ENCODE measurements around the gene THRB.

The THRB gene

GRCh38 chr3:24192469-24193056 lies 302.1 kb downstream of the THRB start:
- Mint-ChIP-seq H3K4me3 (no peak overlapping the region), H3K4me1 (ENCODE audit: low read depth) (no peaks in the 10 kb centered on the region), H3K36me3 (ENCODE audit: low read depth) (no peaks in the 10 kb centered on the region), H3K27me3 (ENCODE audit: low read depth) (no peaks in the 10 kb centered on the region), H3K27ac (no peak overlapping the region), H3K9me3 (no peaks in the 10 kb centered on the region)
- no peak for DNase-seq (ENCODE audit: low spot score)

- no peaks in the 10 kb centered on the region for H3K9me3 Mint-ChIP-seq
These were observed 302.7 kb downstream of the THRB start for GRCh38 chr3:24191801-24192403.

GRCh38 chr3:24190256-24190655 lies 304.4 kb downstream of the THRB start:
- no peak overlapping the region for H3K27ac Mint-ChIP-seq
- no peaks in the 10 kb centered on the region for H3K9me3 Mint-ChIP-seq
- no peaks in the 10 kb centered on the region for H3K27me3 Mint-ChIP-seq (ENCODE audit: low read depth)
- no peaks in the 10 kb centered on the region for H3K36me3 Mint-ChIP-seq (ENCODE audit: low read depth)
- no peaks in the 10 kb centered on the region for H3K4me1 Mint-ChIP-seq (ENCODE audit: low read depth)
- no peak overlapping the region for H3K4me3 Mint-ChIP-seq
- DNase-seq (ENCODE audit: low spot score), result no peak

More at GRCh38 chr3:24191801-24192403, 302.7 kb downstream of the THRB start:
- Mint-ChIP-seq H3K27me3 (ENCODE audit: low read depth) (no peaks in the 10 kb centered on the region), H3K27ac (no peak overlapping the region), H3K36me3 (ENCODE audit: low read depth) (no peaks in the 10 kb centered on the region), H3K4me1 (ENCODE audit: low read depth) (no peaks in the 10 kb centered on the region), H3K4me3 (no peak overlapping the region)
- DNase-seq (ENCODE audit: low spot score), result no peak

- H3K36me3 Mint-ChIP-seq (ENCODE audit: low read depth), result no peaks in the 10 kb centered on the region
- H3K4me3 Mint-ChIP-seq, result no peak overlapping the region
- no peaks in the 10 kb centered on the region for H3K4me1 Mint-ChIP-seq (ENCODE audit: low read depth)
- no peaks in the 10 kb centered on the region for H3K27me3 Mint-ChIP-seq (ENCODE audit: low read depth)
- DNase-seq (ENCODE audit: low spot score), result no peak
- H3K27ac Mint-ChIP-seq, result no peak overlapping the region
- H3K9me3 Mint-ChIP-seq, result no peaks in the 10 kb centered on the region
These were observed 308.8 kb downstream of the THRB start for GRCh38 chr3:24185738-24186384.

- H3K27me3 Mint-ChIP-seq (ENCODE audit: low read depth), result no peaks in the 10 kb centered on the region
- DNase-seq (ENCODE audit: low spot score), result no peak
These were observed 310.0 kb downstream of the THRB start for GRCh38 chr3:24184528-24185176.

GRCh38 chr3:24182756-24183155 lies 311.9 kb downstream of the THRB start:
- DNase-seq (ENCODE audit: low spot score), result no peak
- H3K9me3 Mint-ChIP-seq, result no peaks in the 10 kb centered on the region
- no peak overlapping the region for H3K4me3 Mint-ChIP-seq
- no peaks in the 10 kb centered on the region for H3K27me3 Mint-ChIP-seq (ENCODE audit: low read depth)
- no peak overlapping the region for H3K27ac Mint-ChIP-seq
- H3K4me1 Mint-ChIP-seq (ENCODE audit: low read depth), result no peaks in the 10 kb centered on the region
- H3K36me3 Mint-ChIP-seq (ENCODE audit: low read depth), result no peaks in the 10 kb centered on the region

More at GRCh38 chr3:24184528-24185176, 310.0 kb downstream of the THRB start:
- H3K4me3 Mint-ChIP-seq, result no peak overlapping the region
- H3K36me3 Mint-ChIP-seq (ENCODE audit: low read depth), result no peaks in the 10 kb centered on the region
- H3K4me1 Mint-ChIP-seq (ENCODE audit: low read depth), result no peaks in the 10 kb centered on the region
- H3K9me3 Mint-ChIP-seq, result no peaks in the 10 kb centered on the region
- H3K27ac Mint-ChIP-seq, result no peak overlapping the region

GRCh38 chr3:24181256-24181655 lies 313.4 kb downstream of the THRB start:
- no peak for DNase-seq (ENCODE audit: low spot score)
- Mint-ChIP-seq H3K4me1 (ENCODE audit: low read depth) (no peaks in the 10 kb centered on the region), H3K27me3 (ENCODE audit: low read depth) (no peaks in the 10 kb centered on the region), H3K4me3 (no peak overlapping the region), H3K9me3 (no peaks in the 10 kb centered on the region), H3K27ac (no peak overlapping the region), H3K36me3 (ENCODE audit: low read depth) (no peaks in the 10 kb centered on the region)

GRCh38 chr3:24180616-24181015 lies 314.0 kb downstream of the THRB start:
- Mint-ChIP-seq H3K4me3 (no peak overlapping the region), H3K36me3 (ENCODE audit: low read depth) (no peaks in the 10 kb centered on the region), H3K4me1 (ENCODE audit: low read depth) (no peaks in the 10 kb centered on the region), H3K27ac (no peak overlapping the region), H3K9me3 (no peaks in the 10 kb centered on the region), H3K27me3 (ENCODE audit: low read depth) (no peaks in the 10 kb centered on the region)
- DNase-seq (ENCODE audit: low spot score), result no peak

GRCh38 chr3:24177201-24177600 lies 317.4 kb downstream of the THRB start:
- H3K4me3 Mint-ChIP-seq, result no peak overlapping the region
- no peaks in the 10 kb centered on the region for H3K36me3 Mint-ChIP-seq (ENCODE audit: low read depth)
- H3K9me3 Mint-ChIP-seq, result no peaks in the 10 kb centered on the region
- DNase-seq (ENCODE audit: low spot score), result no peak
- no peak overlapping the region for H3K27ac Mint-ChIP-seq
- no peaks in the 10 kb centered on the region for H3K27me3 Mint-ChIP-seq (ENCODE audit: low read depth)
- H3K4me1 Mint-ChIP-seq (ENCODE audit: low read depth), result no peaks in the 10 kb centered on the region

- Mint-ChIP-seq H3K36me3 (ENCODE audit: low read depth) (no peaks in the 10 kb centered on the region), H3K27ac (no peak overlapping the region), H3K27me3 (ENCODE audit: low read depth) (no peaks in the 10 kb centered on the region), H3K4me1 (ENCODE audit: low read depth) (no peaks in the 10 kb centered on the region), H3K4me3 (no peak overlapping the region), H3K9me3 (no peaks in the 10 kb centered on the region)
- no peak for DNase-seq (ENCODE audit: low spot score)
These were observed 320.0 kb downstream of the THRB start for GRCh38 chr3:24174614-24175013.

- H3K27ac Mint-ChIP-seq, result no peak overlapping the region
- H3K4me1 Mint-ChIP-seq (ENCODE audit: low read depth), result no peaks in the 10 kb centered on the region
- no peaks in the 10 kb centered on the region for H3K9me3 Mint-ChIP-seq
- no peaks in the 10 kb centered on the region for H3K27me3 Mint-ChIP-seq (ENCODE audit: low read depth)
- no peaks in the 10 kb centered on the region for H3K36me3 Mint-ChIP-seq (ENCODE audit: low read depth)
- DNase-seq (ENCODE audit: low spot score), result no peak
- no peak overlapping the region for H3K4me3 Mint-ChIP-seq
These were observed 325.7 kb downstream of the THRB start for GRCh38 chr3:24168977-24169376.

GRCh38 chr3:24167429-24167828 lies 327.2 kb downstream of the THRB start:
- H3K36me3 Mint-ChIP-seq (ENCODE audit: low read depth), result no peaks in the 10 kb centered on the region
- no peaks in the 10 kb centered on the region for H3K4me1 Mint-ChIP-seq (ENCODE audit: low read depth)
- H3K9me3 Mint-ChIP-seq, result no peaks in the 10 kb centered on the region
- DNase-seq (ENCODE audit: low spot score), result no peak
- H3K27ac Mint-ChIP-seq, result no peak overlapping the region
- no peak overlapping the region for H3K4me3 Mint-ChIP-seq
- peaks cover 3% of the 10 kb centered on the region for H3K27me3 Mint-ChIP-seq (ENCODE audit: low read depth)

- Mint-ChIP-seq H3K4me1 (ENCODE audit: low read depth) (no peaks in the 10 kb centered on the region), H3K36me3 (ENCODE audit: low read depth) (no peaks in the 10 kb centered on the region), H3K4me3 (no peak overlapping the region), H3K27ac (no peak overlapping the region), H3K9me3 (no peaks in the 10 kb centered on the region), H3K27me3 (ENCODE audit: low read depth) (peaks cover 3% of the 10 kb centered on the region)
- no peak for DNase-seq (ENCODE audit: low spot score)
These were observed 328.1 kb downstream of the THRB start for GRCh38 chr3:24166515-24166914.

GRCh38 chr3:24165603-24165982 lies 329.1 kb downstream of the THRB start:
- Mint-ChIP-seq H3K4me3 (no peak overlapping the region), H3K36me3 (ENCODE audit: low read depth) (no peaks in the 10 kb centered on the region), H3K27me3 (ENCODE audit: low read depth) (peaks cover 5% of the 10 kb centered on the region), H3K9me3 (no peaks in the 10 kb centered on the region), H3K27ac (no peak overlapping the region), H3K4me1 (ENCODE audit: low read depth) (no peaks in the 10 kb centered on the region)
- DNase-seq (ENCODE audit: low spot score), result no peak
